ENCODE data around the gene PDE6C.

DNA sequence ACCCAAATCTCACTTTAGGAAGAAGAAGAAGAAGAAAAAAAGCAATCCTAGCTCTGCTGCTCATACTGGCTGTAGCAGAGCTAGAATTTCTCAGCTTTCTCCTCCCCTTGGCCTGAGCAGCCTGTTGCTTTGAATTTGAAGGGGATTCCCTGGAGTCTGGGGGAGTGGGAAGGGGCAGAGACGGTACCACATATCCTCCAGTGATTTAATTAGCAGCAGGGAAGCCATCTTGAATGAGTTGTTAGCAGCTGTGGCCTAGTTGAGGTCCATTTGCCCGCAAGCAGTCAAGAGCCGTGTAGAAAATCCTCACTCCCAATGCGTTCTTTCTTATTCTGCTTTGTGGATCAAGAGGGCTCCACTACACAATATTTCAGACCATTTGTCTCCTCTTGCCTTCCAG, 16.5 kb downstream of the PDE6C start:
- no peak for TF ChIP-seq CTCF (IDR thresholded peaks at IDR 0.05; ENCODE audit: low read depth, low read length, missing input control)
- no peak for TF ChIP-seq YY1 (IDR thresholded peaks at IDR 0.05)
- no peak for TF ChIP-seq ATF3 (IDR thresholded peaks at IDR 0.05)
- TF ChIP-seq RAD21 (IDR thresholded peaks at IDR 0.05) = no peak
